RWPE2 (cell line): ENCODE results near the gene LIPC.

Experiments used
- ATAC-seq: fragments of 200-7000 bp; cut with Tn5 transposase; 3 replicates; pipeline ENCODE4 v1.9.1; 2021; ENCODE audit warnings: low read depth
- DNase-seq: peaks from one replicate; pipeline ENCODE4 v3.0.0-alpha.2; 2020; ENCODE audit warnings: low spot score
- H3K27ac ChIP-seq: fragments of 450-650 bp; 2 replicates; pipeline ENCODE4 v1.5.1; 2017; ENCODE audit warnings: mild to moderate bottlenecking; ENCODE audit not compliant: poor library complexity, severe bottlenecking
- H3K27me3 ChIP-seq: fragments of 250-450 bp; sonication (Bioruptor Pico); 2 replicates; pipeline ENCODE4 v1.5.1; 2021; ENCODE audit warnings: mild to moderate bottlenecking, moderate library complexity; ENCODE audit not compliant: insufficient read depth, poor library complexity, severe bottlenecking
- H3K36me3 ChIP-seq: fragments of 250-450 bp; sonication (Bioruptor Pico); 2 replicates; pipeline ENCODE4 v1.5.1; 2020; ENCODE audit warnings: low read depth, mild to moderate bottlenecking, moderate library complexity
- H3K4me1 ChIP-seq: fragments of 250-450 bp; sonication (Bioruptor Pico); 2 replicates; pipeline ENCODE4 v1.5.1; 2021; ENCODE audit warnings: mild to moderate bottlenecking, moderate library complexity; ENCODE audit not compliant: insufficient read depth, poor library complexity, severe bottlenecking
- H3K4me3 ChIP-seq: fragments of 250-450 bp; sonication (Bioruptor Pico); 2 replicates; pipeline ENCODE4 v1.5.1; 2021; ENCODE audit warnings: mild to moderate bottlenecking, moderate library complexity; ENCODE audit not compliant: severe bottlenecking
- H3K9me3 ChIP-seq: fragments of 250-450 bp; sonication (Bioruptor Pico); 2 replicates; pipeline ENCODE4 v1.5.1; 2021; ENCODE audit warnings: mild to moderate bottlenecking, moderate library complexity; ENCODE audit not compliant: severe bottlenecking
- CTCF ChIP-seq: fragments of 450-650 bp; IDR thresholded peaks from one replicate; pipeline ENCODE4 v1.5.1; 2017; ENCODE audit warnings: mild to moderate bottlenecking, moderate library complexity; ENCODE audit not compliant: poor library complexity, severe bottlenecking

LIPC gene

GRCh38 chr15:58460116-58460790 is 28.5 kb downstream of the LIPC start:
- no peak overlapping the region for H3K4me3 ChIP-seq
- no peaks in the 10 kb centered on the region for H3K36me3 ChIP-seq
- no peak overlapping the region for H3K27ac ChIP-seq
- ATAC-seq (no peak), DNase-seq (no peak)
- H3K9me3 ChIP-seq = no peaks in the 10 kb centered on the region
- TF ChIP-seq CTCF = no peak
- H3K27me3 ChIP-seq = no peaks in the 10 kb centered on the region
- H3K4me1 ChIP-seq = peaks cover 30% of the 10 kb centered on the region

- Histone ChIP-seq H3K36me3 (no peaks in the 10 kb centered on the region), H3K27me3 (no peaks in the 10 kb centered on the region), H3K4me1 (peaks cover 29% of the 10 kb centered on the region), H3K9me3 (no peaks in the 10 kb centered on the region), H3K27ac (no peak overlapping the region), H3K4me3 (no peak overlapping the region)
- ATAC-seq (no peak), DNase-seq (no peak)
- no peak for TF ChIP-seq CTCF
These were observed 29.1 kb downstream of the LIPC start for GRCh38 chr15:58460872-58461271.

- H3K4me3 ChIP-seq = no peak overlapping the region
- H3K27ac ChIP-seq = no peak overlapping the region
- H3K27me3 ChIP-seq = no peaks in the 10 kb centered on the region
- peaks cover 25% of the 10 kb centered on the region for H3K4me1 ChIP-seq
- DNase-seq (no peak), ATAC-seq (peak; percentile 96)
- TF ChIP-seq CTCF = no peak
- no peaks in the 10 kb centered on the region for H3K9me3 ChIP-seq
- no peaks in the 10 kb centered on the region for H3K36me3 ChIP-seq
These were observed 30.8 kb downstream of the LIPC start for GRCh38 chr15:58462547-58462946.

- no peak for TF ChIP-seq CTCF
- no peak overlapping the region for H3K27ac ChIP-seq
These were observed 31.3 kb downstream of the LIPC start for GRCh38 chr15:58462973-58463663.

More at GRCh38 chr15:58462973-58463663, 31.3 kb downstream of the LIPC start:
- no peak for ATAC-seq
- no peaks in the 10 kb centered on the region for H3K9me3 ChIP-seq
- H3K27me3 ChIP-seq = no peaks in the 10 kb centered on the region
- no peak overlapping the region for H3K4me3 ChIP-seq
- no peak for DNase-seq
- peaks cover 19% of the 10 kb centered on the region for H3K4me1 ChIP-seq
- H3K36me3 ChIP-seq = no peaks in the 10 kb centered on the region
